ENCODE data around the gene MAPK13.
"Not testable (repeated sequence)": the region's sequence is repeated elsewhere in the genome, so short reads cannot be mapped to it uniquely, and the experiment has no call there.

Gene MAPK13

DNA sequence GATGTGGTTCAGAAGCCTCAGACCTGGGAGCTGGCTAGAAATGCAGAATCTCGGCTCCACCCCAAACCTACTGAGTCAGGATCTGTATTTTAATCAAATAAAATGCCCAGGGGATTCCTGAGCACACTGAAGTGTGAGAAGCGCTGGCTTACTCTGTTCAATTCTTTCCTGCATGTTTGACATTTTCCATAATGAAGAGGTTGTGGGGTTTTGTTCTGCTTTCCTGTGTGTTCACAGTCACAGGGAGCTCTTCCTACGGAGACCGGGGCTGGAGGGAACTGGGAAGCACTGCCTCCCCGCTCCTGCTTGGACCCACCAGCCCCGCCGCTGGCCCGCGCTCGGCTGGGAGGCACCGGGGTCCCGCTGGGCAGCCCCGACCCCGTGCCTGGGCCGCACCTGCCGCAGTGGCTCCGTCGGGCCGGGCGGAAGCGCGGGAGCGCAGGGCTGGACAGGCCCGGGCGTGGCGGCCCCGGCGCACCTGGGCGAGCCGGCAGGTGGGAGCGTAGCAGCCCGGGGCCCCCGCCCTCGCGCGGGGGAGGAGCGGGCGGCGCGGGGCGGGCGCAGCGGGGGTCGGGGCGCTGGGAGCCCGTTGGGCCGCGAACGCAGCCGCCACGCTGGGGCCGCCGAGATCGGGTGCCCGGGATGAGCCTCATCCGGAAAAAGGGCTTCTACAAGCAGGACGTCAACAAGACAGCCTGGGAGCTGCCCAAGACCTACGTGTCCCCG lies at the start of gene MAPK13:
TSS of gene MAPK13 (plus strand) at position 573 of the 726 bp plus-strand sequence. CDS start at position 643, 70 bp downstream.
- Histone ChIP-seq H3K4me1 (ENCODE audit: control insufficient read depth, insufficient read depth, low read length) (peaks cover 15% of the 10 kb centered on the region), H3K36me3 (ENCODE audit: control insufficient read depth, insufficient read depth, low read length) (no peaks in the 10 kb centered on the region), H3K4me3 (ENCODE audit: low read depth, low read length) (peak within 1 kb of the TSS; percentile 62), H3K9me3 (ENCODE audit: control insufficient read depth, insufficient read depth, low read length) (no peaks in the 10 kb centered on the region), H3K27me3 (ENCODE audit: control insufficient read depth, insufficient read depth, low read length) (peaks cover 3% of the 10 kb centered on the region), H3K9ac (ENCODE audit: low read depth, low read length) (peak within 1 kb of the TSS; percentile 79)

DNA sequence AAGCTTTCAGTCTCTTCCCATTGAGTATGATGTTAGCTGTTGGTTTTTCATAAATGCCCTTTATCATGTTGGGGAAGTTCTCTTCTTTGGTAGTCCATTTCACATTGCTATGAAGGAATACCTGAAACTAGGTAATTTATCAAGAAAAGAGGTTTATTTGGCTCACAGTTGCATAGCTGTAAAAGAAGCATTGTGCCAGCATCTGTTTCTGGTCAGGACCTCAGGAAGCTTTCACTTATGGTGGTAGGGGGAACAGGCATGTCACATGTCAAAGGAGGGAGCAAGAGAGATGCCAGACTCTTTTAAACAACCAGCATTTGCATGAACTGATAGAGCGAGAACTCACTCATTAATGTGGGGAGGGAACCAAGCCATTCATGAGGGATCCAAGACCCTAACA lies 48.0 kb upstream of the MAPK13 start:
- Histone ChIP-seq H3K9ac (ENCODE audit: low read depth, low read length) (no peak overlapping the region), H3K4me1 (ENCODE audit: control insufficient read depth, insufficient read depth, low read length) (no peaks in the 10 kb centered on the region), H3K36me3 (ENCODE audit: control insufficient read depth, insufficient read depth, low read length) (peaks cover 11% of the 10 kb centered on the region), H3K9me3 (ENCODE audit: control insufficient read depth, insufficient read depth, low read length) (no peaks in the 10 kb centered on the region), H3K4me3 (ENCODE audit: low read depth, low read length) (no peak overlapping the region), H3K27me3 (ENCODE audit: control insufficient read depth, insufficient read depth, low read length) (no peaks in the 10 kb centered on the region)

DNA sequence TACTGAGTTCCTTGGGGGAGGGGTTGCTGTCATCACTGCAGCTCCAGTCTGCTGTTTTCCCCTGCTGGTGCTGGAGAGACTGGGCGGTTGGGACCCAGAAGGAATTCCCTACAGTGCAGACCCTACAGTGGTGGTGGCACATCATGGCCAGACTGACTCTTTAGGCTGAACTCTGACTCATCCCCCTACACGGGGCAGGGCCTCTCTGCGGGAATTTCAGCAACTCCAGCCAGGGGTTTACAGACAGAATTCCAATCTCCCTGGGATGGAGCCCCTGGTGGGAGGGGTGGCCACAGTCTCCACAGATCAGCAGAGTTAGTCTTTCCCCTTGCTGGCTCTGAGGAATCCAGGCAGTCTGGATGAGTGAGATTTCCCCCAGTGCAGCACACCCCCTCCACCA lies 46.9 kb upstream of the MAPK13 start:
- Histone ChIP-seq H3K36me3 (ENCODE audit: control insufficient read depth, insufficient read depth, low read length) (peaks cover 11% of the 10 kb centered on the region), H3K9ac (ENCODE audit: low read depth, low read length) (no peak overlapping the region), H3K9me3 (ENCODE audit: control insufficient read depth, insufficient read depth, low read length) (no peaks in the 10 kb centered on the region), H3K27me3 (ENCODE audit: control insufficient read depth, insufficient read depth, low read length) (no peaks in the 10 kb centered on the region), H3K4me3 (ENCODE audit: low read depth, low read length) (no peak overlapping the region), H3K4me1 (ENCODE audit: control insufficient read depth, insufficient read depth, low read length) (no peaks in the 10 kb centered on the region)

DNA sequence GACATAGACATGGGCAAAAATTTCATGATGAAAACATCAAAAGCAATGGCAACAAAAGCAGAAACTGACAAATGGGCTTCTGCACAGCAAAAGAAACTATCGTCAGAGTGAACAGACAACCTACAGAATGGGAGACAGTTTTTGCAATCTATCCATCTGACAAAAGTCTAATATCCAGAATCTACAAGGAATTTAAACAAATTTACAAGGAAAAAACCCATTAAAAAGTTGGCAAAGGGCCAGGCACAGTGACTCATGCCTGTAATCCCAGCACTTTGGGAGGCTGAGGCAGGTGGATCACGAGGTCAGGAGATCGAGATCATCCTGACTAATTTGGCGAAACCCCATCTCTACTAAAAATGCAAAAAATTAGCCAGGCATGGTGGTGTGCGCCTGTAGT lies 42.1 kb upstream of the MAPK13 start:
- H3K4me1 ChIP-seq (ENCODE audit: control insufficient read depth, insufficient read depth, low read length); H3K9ac ChIP-seq (ENCODE audit: low read depth, low read length); H3K27me3 ChIP-seq (ENCODE audit: control insufficient read depth, insufficient read depth, low read length); H3K36me3 ChIP-seq (ENCODE audit: control insufficient read depth, insufficient read depth, low read length); H3K4me3 ChIP-seq (ENCODE audit: low read depth, low read length); H3K9me3 ChIP-seq (ENCODE audit: control insufficient read depth, insufficient read depth, low read length): not testable (repeated sequence)

DNA sequence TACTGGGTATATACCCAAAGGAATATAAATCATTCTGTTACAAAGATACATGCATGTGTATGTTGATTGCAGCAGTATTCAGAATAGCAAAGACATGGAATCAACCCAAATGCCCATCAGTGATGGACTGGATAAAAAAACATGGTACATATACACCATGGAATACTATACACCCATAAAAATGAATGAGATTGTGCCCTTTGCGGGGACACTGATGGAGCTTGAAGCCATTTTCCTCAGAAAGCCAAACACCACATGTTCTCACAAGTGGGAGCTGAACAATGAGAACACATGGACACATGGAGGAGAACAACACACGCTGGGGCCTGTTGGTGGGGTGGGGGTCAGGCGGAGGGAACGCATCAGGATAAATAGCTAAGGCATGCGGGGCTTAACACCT lies 41.3 kb upstream of the MAPK13 start:
- H3K9ac ChIP-seq (ENCODE audit: low read depth, low read length), result no peak overlapping the region
- no peaks in the 10 kb centered on the region for H3K4me1 ChIP-seq (ENCODE audit: control insufficient read depth, insufficient read depth, low read length)
- no peaks in the 10 kb centered on the region for H3K36me3 ChIP-seq (ENCODE audit: control insufficient read depth, insufficient read depth, low read length)
- H3K27me3 ChIP-seq (ENCODE audit: control insufficient read depth, insufficient read depth, low read length), result no peaks in the 10 kb centered on the region
- H3K4me3 ChIP-seq (ENCODE audit: low read depth, low read length), result no peak overlapping the region
- no peaks in the 10 kb centered on the region for H3K9me3 ChIP-seq (ENCODE audit: control insufficient read depth, insufficient read depth, low read length)

DNA sequence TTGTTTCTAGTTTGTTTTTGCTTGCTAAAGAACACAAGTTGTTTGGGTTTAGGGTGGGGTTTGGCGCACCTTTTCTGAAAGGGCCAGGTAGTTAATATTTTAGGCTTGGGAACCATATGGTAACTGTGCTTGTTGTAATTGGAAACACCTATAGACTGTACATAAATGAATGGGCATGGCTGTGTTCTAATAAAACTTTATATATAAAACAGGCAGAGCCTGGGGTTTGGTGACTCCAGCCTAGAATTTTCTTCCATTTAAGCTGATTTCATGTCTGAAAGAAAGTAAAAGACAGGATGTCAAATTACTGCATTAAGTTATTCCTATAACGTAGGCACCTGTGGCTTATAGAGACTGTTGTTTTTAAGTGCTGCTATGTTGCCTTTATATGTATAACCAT lies 36.1 kb upstream of the MAPK13 start:
- no peak overlapping the region for H3K4me3 ChIP-seq (ENCODE audit: low read depth, low read length)
- H3K36me3 ChIP-seq (ENCODE audit: control insufficient read depth, insufficient read depth, low read length), result no peaks in the 10 kb centered on the region
- H3K4me1 ChIP-seq (ENCODE audit: control insufficient read depth, insufficient read depth, low read length), result peaks cover 6% of the 10 kb centered on the region
- no peak overlapping the region for H3K9ac ChIP-seq (ENCODE audit: low read depth, low read length)
- no peaks in the 10 kb centered on the region for H3K27me3 ChIP-seq (ENCODE audit: control insufficient read depth, insufficient read depth, low read length)
- H3K9me3 ChIP-seq (ENCODE audit: control insufficient read depth, insufficient read depth, low read length), result no peaks in the 10 kb centered on the region

DNA sequence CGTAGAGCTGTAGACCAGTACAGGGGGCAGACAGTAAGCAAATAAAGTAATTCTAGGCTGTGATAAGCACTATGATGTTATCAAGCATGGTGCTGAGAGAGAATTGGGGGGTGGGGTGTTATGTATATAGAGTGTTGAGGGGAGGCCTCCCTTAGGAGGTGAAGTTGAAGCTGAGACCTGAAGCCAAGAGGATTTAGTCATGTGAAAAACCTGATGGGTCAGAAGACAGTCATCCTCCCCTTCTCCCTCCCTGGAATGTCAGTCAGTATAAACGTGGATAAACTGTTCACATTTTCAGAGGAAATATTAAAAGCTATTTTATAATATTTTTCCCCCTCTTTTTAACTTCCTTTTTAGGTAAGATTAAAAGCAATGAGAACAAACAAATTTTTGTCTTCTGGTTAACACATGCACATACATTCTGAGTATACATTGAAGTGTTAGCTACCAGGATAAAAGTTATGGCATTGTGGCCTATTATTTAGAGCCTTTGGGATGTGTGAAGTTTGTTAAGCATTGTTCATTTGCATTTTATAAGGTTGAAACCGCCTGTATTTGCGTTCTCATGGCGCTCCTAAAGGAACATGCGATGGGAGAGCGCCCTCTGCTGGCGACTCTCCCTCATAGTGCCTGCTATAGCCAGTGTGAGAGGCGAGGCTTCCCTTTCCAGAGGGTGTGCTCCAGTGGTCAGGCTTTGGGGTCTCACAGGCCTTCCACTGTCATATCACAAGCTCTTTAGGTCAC lies 35.4 kb upstream of the MAPK13 start:
- Histone ChIP-seq H3K4me3 (ENCODE audit: low read depth, low read length) (no peak overlapping the region), H3K9me3 (ENCODE audit: control insufficient read depth, insufficient read depth, low read length) (no peaks in the 10 kb centered on the region), H3K9ac (ENCODE audit: low read depth, low read length) (no peak overlapping the region), H3K4me1 (ENCODE audit: control insufficient read depth, insufficient read depth, low read length) (peaks cover 6% of the 10 kb centered on the region), H3K27me3 (ENCODE audit: control insufficient read depth, insufficient read depth, low read length) (no peaks in the 10 kb centered on the region), H3K36me3 (ENCODE audit: control insufficient read depth, insufficient read depth, low read length) (no peaks in the 10 kb centered on the region)

DNA sequence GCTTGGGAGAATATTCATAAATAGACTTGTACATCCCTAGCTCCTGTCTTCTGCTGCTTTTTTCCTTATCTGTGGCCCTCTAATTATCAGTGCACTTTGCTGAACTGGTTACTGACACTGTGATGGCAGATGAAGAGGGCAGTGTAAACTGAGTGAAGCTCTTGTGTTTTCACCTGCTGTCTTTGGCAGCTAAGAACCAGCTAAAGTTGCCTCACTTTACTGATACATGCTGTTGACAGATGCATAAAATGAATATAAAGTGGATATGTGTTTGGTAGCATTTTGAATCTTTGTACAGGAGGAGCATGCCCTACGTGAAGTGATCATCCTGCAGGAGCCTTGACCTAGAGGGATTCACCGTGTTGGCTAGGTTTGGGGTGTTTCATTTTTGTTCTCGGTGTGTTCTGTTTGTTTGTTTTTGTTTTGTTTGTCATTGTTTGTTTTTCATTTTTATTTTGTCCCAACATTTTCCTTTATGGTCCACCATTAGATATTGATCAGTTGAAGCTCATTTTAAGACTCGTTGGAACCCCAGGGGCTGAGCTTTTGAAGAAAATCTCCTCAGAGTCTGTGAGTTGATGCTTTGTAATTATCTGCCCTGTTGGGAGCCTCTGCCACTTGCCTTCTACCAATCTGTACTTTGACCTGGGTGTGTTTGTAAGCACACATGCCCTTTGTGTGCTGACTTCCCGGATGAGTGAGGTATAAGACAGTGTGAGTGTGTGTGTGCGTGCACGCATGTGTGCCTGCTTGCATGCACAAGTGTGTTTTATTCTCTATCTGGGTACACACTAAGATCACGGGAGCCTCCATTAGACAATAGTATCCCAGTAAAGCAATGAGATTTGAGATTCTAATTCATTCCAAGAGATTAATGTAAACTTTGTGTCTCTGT lies 34.6 kb upstream of the MAPK13 start:
- H3K4me1 ChIP-seq (ENCODE audit: control insufficient read depth, insufficient read depth, low read length), result peaks cover 6% of the 10 kb centered on the region
- no peaks in the 10 kb centered on the region for H3K36me3 ChIP-seq (ENCODE audit: control insufficient read depth, insufficient read depth, low read length)
- H3K9ac ChIP-seq (ENCODE audit: low read depth, low read length), result no peak overlapping the region
- H3K27me3 ChIP-seq (ENCODE audit: control insufficient read depth, insufficient read depth, low read length), result no peaks in the 10 kb centered on the region
- no peaks in the 10 kb centered on the region for H3K9me3 ChIP-seq (ENCODE audit: control insufficient read depth, insufficient read depth, low read length)
- H3K4me3 ChIP-seq (ENCODE audit: low read depth, low read length), result no peak overlapping the region

DNA sequence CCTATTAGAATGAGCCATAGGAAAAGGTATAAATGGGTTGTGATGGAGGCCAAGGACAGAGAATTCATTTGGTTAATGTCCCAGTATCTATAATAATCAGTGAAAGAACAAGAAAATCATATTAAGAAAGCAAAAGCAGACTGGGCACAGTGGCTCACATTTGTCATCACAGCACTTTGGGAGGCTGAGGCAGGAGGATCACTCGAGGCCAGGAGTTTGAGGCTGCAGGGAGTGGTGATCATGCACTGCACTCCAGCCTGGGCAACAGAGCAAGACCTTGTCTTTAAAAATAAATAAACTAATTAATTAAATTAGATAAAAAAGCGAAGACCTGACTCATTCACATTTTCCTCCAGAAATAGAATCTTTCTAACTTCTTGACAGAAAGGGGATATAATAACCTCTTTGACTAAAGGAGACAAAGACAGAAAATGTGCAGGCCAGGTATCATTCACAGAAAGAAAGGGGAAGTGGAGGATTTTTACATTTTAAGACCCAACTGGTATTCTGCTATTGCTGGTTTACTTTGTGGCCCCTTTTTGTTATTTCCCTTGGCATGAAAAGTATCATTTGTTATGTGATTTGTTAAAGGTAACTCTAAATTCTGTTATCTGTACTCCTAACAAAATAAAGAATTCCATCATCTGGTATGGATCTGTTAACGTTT lies 31.9 kb upstream of the MAPK13 start:
- Histone ChIP-seq H3K36me3 (ENCODE audit: control insufficient read depth, insufficient read depth, low read length) (no peaks in the 10 kb centered on the region), H3K9ac (ENCODE audit: low read depth, low read length) (no peak overlapping the region), H3K9me3 (ENCODE audit: control insufficient read depth, insufficient read depth, low read length) (no peaks in the 10 kb centered on the region), H3K4me3 (ENCODE audit: low read depth, low read length) (no peak overlapping the region), H3K27me3 (ENCODE audit: control insufficient read depth, insufficient read depth, low read length) (no peaks in the 10 kb centered on the region), H3K4me1 (ENCODE audit: control insufficient read depth, insufficient read depth, low read length) (peaks cover 6% of the 10 kb centered on the region)

DNA sequence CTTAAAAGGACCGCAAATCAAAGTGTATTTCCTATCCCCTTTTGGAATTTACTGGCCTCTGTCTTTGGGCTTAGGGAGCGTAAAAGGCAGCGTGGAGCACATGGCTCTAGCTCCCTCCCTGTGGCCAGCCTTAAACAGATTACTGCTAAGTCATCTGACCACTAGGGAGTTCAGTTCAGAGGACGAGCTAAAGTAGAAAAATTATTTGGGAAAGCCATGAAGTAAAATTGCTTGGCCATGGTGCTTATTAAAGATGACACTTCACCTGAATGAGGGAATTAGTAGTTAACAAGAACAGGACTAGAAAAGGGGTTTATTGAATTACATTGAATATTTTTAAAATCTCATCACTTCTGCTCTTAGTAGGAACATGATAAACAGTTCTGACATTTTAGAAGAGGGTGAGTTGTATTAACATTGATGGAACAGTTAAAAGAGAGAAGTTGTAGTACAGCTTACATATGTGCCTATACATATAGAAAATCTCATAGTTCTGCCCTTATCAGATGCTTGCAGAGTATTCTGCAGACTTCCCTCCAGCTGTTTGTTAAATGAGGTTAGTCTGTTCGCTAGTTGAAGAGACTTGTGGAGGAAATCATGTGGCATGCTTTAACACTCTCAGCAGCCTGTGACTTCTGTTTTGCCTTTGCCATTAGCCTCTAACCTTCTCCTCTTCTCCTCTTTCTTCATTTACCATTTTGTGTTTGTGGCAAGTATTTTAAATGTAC lies 31.2 kb upstream of the MAPK13 start:
- no peak overlapping the region for H3K9ac ChIP-seq (ENCODE audit: low read depth, low read length)

More for the DNA sequence above, 31.2 kb upstream of the MAPK13 start:
- Histone ChIP-seq H3K36me3 (ENCODE audit: control insufficient read depth, insufficient read depth, low read length) (no peaks in the 10 kb centered on the region), H3K9me3 (ENCODE audit: control insufficient read depth, insufficient read depth, low read length) (no peaks in the 10 kb centered on the region), H3K4me3 (ENCODE audit: low read depth, low read length) (no peak overlapping the region), H3K4me1 (ENCODE audit: control insufficient read depth, insufficient read depth, low read length) (peaks cover 6% of the 10 kb centered on the region), H3K27me3 (ENCODE audit: control insufficient read depth, insufficient read depth, low read length) (no peaks in the 10 kb centered on the region)

All from iPS-15b (cell line).